ENCODE measurements around the gene CHD3.

CHD3 gene

DNA sequence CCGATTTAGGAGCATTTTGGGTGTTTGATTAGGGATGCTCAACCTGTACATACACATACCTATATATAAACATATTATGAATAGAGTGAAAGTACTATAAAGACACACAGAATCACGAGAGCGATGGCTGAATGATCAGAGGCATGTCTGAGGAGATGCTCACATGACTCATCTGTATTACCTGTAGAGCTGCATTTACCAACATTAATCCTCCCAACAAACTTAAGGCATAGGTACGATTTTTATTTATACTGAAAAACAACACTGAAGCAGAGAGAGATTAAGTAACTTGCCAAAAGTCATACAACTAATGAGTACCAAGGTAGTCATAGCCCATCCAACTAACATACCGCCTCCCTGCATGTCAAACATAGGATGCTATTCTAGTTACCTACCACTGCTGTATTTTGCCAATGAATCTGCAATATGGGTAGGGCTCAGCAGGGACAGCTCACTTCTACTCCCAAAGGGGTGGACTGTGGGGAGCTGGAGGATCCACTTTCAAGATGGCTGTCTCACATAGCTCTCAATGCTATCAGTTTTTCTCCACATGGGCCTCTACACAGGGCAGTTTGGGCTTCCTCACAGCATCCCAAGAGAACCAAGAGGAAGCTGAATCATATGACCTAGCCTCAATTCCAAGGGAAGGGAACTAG is 23.5 kb upstream of the CHD3 start:
- DNase-seq (ENCODE audit: low read depth): no peak

DNA sequence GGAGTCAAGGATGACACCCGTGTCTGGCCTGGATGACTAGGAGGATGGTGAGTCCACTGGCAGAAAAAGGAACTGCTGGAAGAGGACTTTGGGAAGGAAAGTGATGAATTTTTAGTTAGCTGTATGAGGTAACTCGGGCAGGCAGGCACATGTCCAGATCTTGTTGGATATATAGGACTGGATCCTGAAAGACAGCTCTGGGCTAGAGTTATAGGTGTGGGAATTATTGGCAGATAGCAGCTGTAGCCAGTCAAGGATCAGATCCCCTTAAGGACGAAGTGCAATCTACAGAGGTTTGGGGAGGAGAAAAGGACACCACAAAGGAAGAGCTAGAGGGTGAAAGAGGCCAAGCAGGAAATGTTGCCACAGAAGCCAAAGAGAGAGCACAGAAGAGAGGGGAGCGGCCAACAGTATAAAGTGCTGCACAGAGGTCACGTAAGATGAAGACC is 20.7 kb upstream of the CHD3 start:
- no peak for DNase-seq (ENCODE audit: low read depth)

DNA sequence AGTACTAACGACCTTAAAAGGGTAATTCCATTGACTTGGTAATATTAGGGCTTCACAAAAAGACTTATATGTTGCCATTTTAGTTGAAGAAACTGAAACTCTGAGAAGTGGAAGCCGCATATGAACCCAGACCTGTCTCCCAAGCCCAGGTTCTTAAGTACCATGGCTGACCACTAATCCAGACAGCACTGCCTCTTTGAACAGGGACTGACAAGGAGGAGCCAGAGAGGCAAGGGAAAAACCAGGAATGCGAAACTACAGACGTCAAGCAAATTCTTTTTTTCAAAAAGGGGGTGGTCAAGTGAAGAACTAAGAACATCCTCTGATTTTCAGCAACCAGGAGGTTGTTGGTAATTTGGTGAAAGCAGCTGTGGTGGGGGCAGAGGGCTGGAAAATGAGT is 15.5 kb upstream of the CHD3 start:
- DNase-seq (ENCODE audit: low read depth): no peak

DNA sequence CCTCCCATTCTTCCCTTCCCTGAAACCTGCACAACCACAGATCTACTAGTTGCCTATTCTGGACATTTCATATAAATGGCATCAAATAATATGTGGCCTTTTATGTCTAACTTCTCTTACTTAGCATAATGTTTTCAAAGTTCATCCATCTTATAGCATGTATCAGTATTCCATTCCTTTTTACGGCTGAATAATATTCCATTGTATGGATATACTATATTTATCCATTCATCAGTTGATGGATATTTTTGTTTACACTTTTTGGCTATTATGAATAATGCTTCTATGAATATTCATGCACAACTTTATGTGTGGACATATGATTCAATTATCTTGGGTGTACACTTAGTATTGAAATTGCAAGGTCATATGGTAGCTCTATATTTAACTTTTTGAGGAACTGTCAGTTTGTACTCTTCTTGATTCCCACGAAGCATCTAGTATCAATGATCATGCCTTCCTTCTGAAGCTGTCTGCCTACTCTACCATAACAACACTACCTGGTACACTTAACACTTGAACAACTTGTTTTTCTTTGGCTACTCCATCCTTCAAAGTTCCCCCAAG is 12.7 kb upstream of the CHD3 start:
- no peak for DNase-seq (ENCODE audit: low read depth)

DNA sequence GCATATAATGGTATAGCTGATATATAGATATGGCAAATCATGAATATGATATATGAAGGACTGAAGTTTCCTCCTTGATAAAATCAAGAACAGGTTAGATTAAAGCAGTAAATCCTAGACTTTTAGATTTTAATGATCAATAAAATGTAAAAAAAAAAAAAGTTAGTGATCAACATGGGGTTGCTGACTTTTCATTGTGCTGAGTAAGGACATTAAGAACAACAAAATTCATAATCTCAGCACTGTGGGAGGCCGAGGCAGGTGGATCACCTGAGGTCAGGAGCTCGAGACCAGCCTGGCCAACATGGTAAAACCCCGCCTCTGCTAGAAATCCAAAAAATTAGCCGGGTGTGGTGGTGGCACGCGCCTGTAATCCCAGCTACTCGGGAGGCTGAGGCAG is 10.4 kb upstream of the CHD3 start:
- DNase-seq (ENCODE audit: low read depth): no peak

DNA sequence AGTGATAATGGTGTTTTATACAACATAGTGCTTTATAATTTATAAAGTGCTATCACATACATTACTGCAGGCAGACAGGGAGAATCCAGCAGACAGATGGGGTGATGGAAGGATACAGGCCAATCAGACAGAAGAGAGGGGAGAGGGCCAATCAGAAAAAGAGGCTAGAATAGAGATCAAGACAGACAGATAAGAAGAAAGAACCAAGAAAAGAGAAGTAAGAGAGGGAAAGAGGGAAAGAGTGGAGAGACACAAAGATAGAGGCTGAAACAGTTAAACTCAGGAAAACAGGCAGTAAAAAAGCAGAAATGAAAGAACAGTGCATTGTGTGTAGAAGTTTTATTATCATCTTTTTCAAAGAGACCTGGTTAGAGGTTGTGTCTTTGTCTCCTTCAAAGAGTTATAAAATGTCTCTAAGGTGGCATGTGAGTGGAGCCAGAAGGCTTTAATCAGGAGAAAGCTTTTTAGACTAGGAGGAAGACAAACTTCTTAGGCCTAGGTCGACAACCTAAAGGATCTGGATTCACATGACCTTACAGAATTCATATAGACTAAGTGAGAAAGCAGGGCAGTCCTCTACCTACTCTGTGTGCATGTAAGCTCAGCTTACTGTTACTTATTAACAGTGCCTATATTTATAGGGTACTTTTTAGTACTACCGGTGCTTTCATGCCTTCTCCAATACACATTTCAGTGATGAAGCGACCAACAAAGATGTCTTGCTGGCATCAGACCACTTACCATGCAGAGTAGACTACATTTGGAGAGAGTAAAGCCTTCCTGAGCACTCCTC is 8.3 kb upstream of the CHD3 start:
- no peak for DNase-seq (ENCODE audit: low read depth)

DNA sequence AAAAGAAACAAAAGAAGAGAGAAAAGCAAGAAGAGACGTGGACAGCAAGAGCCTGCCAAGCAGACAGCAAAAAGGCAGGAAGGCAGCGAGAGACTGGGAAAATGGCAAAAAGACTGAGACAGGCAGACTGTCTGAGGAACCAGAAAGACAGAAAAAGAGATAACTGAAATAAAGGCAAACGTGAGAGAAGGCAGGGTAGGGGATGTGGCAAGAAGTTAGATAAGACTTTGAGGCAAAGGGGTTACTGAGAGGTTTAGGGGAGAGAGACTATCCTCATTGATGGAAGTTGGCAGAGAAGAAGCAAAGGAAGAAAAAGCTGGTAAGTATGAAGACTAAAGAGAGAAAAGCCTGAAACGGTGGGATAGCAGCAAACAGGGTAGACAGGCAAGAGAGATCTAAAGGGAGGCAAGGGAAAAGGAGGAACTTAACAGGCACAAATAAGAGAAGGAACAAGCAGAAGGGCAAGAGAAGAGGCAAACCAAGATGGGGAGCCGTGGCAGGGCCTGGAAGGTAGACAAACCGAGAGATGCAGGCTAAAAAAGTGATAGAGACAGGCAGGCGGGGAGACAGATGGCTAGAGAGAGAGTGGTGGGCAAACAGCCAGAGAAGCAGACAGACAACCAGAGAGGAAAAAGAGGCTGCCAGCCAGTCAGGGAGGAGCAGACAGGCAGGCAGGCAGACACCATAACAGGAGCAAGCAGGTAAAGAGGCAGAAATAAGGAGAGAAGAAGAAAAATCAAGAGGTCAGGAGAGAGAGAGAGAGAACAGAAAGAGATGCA is 7.1 kb upstream of the CHD3 start:
- no peak for DNase-seq (ENCODE audit: low read depth)

DNA sequence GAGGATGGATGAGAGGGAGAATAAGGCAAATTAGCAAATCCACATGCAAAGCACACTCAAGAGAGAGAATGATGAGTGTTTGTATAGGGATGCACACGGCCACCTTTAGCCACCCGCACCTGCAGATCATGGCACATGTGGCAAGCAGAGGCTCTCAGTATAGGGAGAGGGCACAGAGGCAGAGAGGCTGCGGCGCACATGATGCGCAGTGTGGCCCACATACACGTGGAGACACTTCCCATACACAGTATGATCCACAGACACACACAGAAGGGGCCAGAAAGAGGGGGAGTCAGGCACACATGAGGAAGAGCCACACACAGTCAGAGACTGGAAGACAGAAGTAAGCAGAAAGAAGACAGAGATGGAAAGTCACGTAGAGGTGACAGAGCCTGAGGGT is 6.5 kb upstream of the CHD3 start:
- DNase-seq (ENCODE audit: low read depth): no peak

DNA sequence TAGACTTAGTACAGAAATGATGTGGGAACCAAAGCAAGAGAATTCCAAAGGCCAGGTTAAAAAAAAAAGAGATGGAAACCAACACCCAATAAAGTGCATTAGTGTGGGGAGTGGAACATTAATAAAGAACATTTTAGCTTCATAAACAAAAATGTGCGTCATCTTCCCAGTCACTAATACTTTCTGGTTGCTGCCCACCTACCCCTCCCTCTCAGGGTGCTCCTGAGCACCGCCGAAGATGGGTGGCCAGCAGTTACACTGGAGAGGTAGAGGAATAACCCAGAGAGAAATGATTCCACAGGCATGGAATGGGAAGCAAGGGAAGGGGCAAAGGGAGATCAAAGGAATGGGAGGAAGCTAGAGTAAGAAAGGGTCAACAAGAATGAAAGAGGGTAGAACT is 6.0 kb upstream of the CHD3 start:
- no peak for DNase-seq (ENCODE audit: low read depth)

DNA sequence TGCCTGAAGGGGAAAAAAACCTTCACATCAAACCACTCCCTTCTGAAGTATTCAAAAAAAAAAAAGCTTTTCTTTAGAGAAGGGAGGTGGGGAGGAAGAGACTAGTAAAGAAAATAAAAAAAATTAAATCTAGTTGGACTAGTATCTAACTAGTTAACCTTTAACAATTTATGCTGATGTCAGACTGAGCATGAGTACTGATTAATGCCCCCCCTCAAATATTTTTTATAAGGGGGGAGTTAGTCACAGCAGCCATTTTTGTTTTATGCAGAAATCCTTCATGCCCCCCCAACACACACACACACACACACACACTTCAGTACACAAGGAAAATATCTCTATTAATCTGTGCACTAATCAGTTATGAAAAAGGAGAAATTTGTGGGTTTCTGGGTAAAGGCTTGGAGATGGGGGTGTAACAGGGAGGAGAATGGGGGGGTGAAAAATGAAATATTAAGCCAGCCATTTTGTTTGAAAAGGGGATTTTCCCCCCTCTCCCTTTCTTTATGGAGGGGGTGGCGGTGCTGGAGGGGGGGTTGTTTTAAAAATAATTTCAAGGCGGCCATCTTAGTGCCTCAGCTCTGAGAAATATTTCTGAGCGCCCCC is 4.7 kb upstream of the CHD3 start:
- peak; percentile 21 for DNase-seq (ENCODE audit: low read depth)

DNA sequence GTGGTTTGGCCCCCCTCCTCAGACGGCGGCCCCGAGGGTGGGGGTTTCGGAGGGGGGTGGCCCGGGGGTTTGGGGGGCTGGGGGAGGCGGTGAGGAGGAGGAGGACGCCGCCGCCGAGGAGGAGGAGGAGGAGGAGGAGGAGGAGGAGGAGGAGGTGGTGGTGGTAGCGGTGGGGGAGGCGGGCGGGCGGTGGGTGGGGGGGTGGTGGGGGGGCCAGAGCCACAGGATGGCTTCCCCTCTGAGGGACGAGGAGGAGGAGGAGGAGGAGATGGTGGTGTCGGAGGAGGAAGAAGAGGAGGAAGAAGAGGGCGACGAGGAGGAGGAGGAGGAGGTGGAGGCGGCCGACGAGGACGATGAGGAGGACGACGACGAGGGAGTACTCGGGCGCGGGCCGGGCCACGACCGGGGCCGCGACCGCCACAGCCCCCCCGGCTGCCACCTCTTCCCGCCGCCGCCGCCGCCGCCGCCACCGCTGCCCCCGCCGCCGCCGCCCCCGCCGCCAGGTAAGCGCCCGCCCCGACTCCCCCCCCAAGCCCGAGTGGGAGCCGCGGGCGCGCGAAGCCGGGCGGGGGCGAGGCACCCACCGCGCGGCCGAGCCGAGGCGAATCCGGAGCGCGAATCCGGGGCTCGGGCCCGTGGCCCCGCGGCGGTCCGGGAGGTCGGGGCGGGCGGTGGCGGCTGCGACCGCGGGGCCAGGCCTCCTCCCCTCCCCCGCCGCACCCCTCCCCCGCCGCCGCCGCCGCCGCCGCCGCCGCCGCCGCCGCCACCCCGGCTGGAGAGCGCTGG is 3.8 kb upstream of the CHD3 start:
- DNase-seq (ENCODE audit: low read depth): peak; percentile 22

DNA sequence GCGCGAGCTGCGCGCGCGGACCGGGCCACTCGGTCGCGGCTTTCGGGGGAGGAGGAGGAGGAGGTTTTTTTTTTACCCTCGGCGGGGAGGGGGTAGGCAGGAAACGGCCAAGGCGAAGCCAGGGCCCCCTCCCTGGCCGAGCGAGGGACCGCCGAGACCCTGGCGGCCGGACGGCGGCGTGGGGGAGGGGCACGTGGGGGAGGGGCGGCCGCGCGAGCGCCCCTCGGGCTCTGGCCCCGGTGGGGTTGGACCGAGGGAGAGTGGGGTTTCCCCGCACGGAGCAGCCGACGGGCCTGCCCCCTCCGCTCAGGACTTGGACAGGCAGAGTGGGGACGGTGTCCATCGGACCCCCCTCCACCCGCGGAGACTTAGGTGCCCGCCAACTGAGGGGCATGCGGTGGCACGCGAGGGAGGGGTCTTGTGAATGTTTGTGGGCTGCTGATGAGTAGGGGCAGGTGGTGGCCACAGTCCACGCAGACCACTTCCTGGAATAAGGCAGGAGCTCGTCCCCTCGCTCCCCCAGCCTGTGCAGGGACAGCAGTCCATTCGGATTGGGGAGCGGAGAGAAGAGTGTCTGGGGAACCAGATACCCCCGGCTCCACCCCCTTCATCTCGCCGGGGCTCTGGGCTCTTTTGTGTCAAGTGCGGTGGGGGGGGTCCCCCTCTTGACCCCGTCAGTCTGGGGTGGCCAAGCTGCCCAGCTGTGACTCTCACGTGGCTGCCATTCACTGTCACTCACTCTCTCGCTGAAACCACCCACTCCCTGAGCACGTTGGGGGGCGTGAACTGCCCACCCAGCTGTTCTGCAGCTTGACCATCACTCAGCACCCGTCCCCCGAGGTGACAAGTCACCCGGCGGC is 3.0 kb upstream of the CHD3 start:
- peak; percentile 4 for DNase-seq (ENCODE audit: low read depth)

DNA sequence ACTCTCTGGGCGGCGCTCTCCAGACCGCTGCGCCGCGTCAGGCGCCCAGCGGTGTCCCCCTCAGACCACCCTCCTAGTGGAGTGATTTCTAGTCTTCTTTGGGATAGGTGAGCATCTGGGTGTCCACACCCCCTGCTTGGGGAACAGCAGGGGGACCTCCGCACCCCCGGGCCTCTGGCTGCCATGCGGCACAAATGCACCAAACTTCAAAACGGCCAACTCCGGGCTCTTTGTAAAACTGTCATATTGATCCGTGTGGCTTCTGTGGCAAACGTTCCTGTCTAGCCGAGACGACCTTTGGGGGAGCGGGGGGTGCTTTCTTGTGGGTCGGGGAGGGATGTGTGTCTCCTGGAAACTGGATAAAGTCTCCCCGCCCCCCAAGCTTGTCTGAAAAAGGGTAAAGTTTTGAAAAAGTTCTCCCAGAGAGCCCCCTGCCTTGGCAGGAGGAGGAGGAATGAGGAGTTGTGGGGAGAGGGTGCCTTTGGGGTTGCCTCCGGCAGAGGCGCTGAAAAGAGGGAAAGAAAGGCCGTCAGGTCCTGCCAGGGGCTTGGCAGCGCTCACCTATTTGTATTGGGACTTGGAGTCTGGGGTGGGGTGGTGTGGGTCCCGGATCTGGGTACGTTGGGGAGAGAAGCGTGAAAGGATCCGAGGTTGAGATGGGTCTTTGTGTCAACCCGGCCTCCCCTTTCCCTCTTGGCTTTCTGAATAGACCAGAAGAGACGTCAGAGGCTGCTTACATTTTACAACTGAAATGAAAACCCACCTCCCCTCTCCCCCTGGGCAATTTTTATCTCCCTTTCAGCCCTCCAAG is 2.2 kb upstream of the CHD3 start:
- peak; percentile 64 for DNase-seq (ENCODE audit: low read depth)

DNA sequence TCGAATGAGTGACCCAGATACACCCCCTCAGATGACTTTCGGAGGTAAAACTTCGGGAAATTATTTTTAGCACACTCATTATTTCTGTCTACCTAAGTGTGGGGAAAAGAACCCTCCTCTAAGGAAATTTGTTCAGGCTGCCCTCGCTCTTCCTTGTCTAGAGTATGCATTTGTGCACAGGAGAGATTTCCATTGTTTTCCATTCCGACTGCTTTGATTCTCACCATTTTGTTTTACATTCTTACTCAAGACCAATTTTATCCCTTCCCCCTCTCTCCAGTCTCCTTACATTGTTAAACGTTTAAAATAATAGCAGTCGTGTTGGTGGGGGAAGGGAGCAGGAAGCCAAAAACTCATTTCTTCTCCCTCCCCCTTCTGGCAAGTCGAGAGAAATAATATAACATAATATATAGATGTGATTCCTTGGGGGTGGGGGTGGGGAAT is 1.5 kb upstream of the CHD3 start:
- DNase-seq (ENCODE audit: low read depth): no peak

DNA sequence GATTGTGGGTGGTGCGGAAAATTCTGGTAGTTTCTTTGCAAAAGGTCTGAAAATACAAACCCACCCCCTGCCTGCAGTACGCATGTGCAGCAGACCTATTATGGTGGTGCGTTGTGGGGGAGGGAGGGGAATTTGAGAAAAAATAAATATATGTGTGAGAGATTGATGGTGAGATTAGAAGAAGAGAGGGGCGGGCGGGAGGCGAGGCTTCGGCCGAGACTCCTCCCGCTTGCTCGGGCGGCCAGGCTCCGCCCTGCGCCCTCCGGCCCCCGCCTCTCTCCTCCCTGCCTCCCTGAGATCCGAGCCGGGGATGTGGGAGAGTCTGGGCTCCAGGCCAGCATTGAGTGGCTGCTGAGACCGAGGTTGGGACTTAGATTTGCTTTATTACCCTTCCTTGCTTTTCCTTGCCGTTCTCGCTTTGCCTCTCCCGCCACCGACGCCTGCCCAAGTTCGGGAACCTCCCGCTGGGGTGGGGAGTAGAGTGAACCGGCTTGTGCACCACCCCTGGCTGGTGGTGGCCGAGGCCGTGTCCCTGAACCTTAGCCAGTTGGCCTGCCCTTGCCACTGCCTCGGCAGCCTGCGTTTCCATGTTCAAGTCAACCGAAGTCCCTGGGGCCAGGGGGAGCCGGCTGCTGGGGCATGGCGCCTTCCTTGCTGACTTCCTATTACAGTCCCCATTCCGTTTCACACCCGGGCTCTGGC is 956 bp upstream of the CHD3 start:
- peak; percentile 82 for DNase-seq (ENCODE audit: low read depth)

DNA sequence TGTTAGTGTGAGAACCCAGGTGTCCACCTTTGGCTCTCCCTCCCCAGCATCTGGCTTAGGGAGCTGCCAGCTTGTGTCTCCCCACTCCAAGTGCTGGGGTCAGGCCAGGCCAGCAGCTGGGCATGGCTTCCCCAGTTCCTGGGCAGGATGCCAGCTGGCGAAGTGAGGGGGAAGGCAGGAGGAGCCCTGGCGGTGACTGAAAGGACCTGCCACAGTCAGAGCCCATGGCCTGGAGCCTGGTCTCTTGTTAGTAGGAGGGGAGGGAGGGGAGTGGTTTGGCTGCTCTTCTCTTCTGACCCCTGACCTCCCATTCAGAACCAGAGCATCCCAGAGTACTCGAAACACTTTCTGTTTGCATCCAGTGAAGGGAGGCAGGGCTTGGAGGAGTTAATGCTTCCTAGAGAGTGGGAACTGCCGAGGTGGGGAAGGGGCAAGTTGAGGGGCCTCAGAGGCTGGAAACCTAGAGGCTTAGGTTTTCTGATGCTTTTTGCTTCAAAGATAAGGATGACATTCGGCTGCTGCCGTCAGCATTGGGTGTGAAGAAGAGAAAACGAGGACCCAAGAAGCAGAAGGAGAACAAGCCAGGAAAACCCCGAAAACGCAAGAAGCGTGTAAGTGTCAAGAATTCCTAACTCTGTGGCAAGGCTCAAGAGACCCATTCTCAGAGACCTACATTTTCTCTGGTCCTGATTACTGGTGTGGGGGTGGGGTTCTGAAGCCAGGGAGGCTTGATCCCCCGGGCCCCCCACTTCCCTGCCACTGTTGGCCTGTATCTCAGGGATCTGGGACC is 772 bp downstream of the CHD3 start:
- DNase-seq (ENCODE audit: low read depth): peak; percentile 14

DNA sequence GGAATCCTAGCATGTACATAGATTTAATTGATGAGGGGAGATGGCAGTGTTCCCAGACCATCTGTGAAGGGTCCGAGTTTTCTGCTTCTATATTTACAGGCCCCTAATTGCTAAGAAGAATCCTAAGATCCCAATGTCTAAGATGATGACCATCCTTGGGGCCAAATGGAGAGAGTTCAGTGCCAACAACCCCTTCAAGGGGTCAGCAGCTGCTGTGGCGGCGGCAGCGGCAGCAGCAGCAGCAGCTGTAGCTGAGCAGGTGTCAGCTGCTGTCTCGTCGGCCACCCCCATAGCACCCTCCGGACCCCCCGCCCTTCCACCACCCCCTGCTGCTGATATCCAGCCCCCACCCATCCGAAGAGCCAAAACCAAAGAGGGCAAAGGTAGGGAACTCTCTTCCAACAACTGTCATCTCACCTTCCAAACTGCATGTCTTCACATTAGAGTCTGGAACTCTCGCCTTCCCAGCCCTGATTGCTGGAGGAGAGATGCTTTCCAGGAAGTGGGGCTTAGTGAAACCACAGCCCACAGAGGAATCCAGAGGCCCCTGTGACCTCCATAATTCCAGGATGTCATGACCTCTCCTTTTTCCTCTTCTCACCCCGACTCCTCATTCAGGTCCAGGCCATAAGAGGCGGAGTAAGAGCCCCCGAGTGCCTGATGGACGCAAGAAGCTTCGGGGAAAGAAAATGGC is 4.7 kb downstream of the CHD3 start:
- DNase-seq (ENCODE audit: low read depth): no peak

Measured in T follicular helper cell (primary cell).